CD4-positive, alpha-beta T cell (primary cell): ENCODE results near the gene LRRN4CL. TPM values are rescaled to one million over a fixed set of nuclear protein-coding genes. Genes with fewer than 3 reads are reported as not detected.

Source experiments
- ATAC-seq: fragments of 200-7000 bp; cut with Tn5 transposase; one replicate; pipeline ENCODE4 v1.10.0; 2022; ENCODE audit warnings: mild to moderate bottlenecking; ENCODE audit not compliant: poor library complexity
- CTCF ChIA-PET: fragments of 350-600 bp; sonication (Branson Sonifier 250); formaldehyde crosslinking; loops from one replicate; lab custom pipeline; 2021; ENCODE audit warnings: antibody characterized with exemption, inconsistent platforms; lab: Charles Lee
- POLR2A ChIA-PET: fragments of 350-600 bp; sonication (Branson Sonifier 250); formaldehyde crosslinking; loops from one replicate; lab custom pipeline; 2021; ENCODE audit warnings: antibody characterized with exemption, inconsistent platforms; lab: Charles Lee
- DNase-seq, 14 experiments: peaks; one replicate each; pipeline ENCODE4 v3.0.0-alpha.2; 2013 to 2020; ENCODE audit warnings: mixed read lengths in 2 of 14
- H3K27ac ChIP-seq, 2 donors: one replicate each; pipeline versions ENCODE4 v1.5.1 to v1.7.0; 2013; ENCODE audit warnings: low read length in 2 of 2, low read depth in 1 of 2, mild to moderate bottlenecking in 1 of 2
- H3K27me3 ChIP-seq, 2 experiments: 1 replicate in 1 of 2; 2 replicates in 1 of 2; pipeline versions ENCODE4 v1.6.1 to v1.7.0; 2013; ENCODE audit warnings: low read length in 2 of 2, control low read depth in 1 of 2, mild to moderate bottlenecking in 1 of 2, moderate library complexity in 1 of 2; ENCODE audit not compliant: insufficient read depth in 2 of 2, control insufficient read depth in 1 of 2
- H3K36me3 ChIP-seq: one replicate; pipeline ENCODE4 v1.6.1; 2013; ENCODE audit warnings: low read length, control low read depth; ENCODE audit not compliant: insufficient read depth
- H3K4me1 ChIP-seq: one replicate; pipeline ENCODE4 v1.6.1; 2013; ENCODE audit warnings: low read length, control low read depth; ENCODE audit not compliant: insufficient read depth
- H3K4me3 ChIP-seq: one replicate; pipeline ENCODE4 v1.5.1; 2013; ENCODE audit warnings: mild to moderate bottlenecking, low read length, moderate library complexity
- H3K9me3 ChIP-seq, 2 experiments: 1 replicate in 1 of 2; 2 replicates in 1 of 2; pipeline versions ENCODE4 v1.6.1 to v1.7.0; 2013; ENCODE audit warnings: low read length in 2 of 2, mild to moderate bottlenecking in 2 of 2, control low read depth in 1 of 2, moderate library complexity in 1 of 2; ENCODE audit not compliant: control insufficient read depth in 1 of 2, insufficient read depth in 1 of 2
- H3K27ac Mint-ChIP-seq: one replicate; pipeline ENCODE4 v1.8.0; 2020; ENCODE audit warnings: mixed read lengths
- H3K27me3 Mint-ChIP-seq: one replicate; pipeline ENCODE4 v1.8.0; 2021; ENCODE audit warnings: mixed read lengths
- H3K36me3 Mint-ChIP-seq: one replicate; pipeline ENCODE4 v1.8.0; 2021; ENCODE audit warnings: low read depth, mixed read lengths
- H3K4me1 Mint-ChIP-seq: one replicate; pipeline ENCODE4 v1.8.0; 2021; ENCODE audit warnings: low read depth, mixed read lengths
- H3K4me3 Mint-ChIP-seq: one replicate; pipeline ENCODE4 v1.8.0; 2020; ENCODE audit warnings: mild to moderate bottlenecking, mixed read lengths
- H3K9me3 Mint-ChIP-seq: one replicate; pipeline ENCODE4 v1.8.0; 2020; ENCODE audit warnings: mixed read lengths
- CTCF ChIP-seq: fragments of 200-600 bp; IDR thresholded peaks from one replicate; pipeline ENCODE4 v1.8.0; 2022; ENCODE audit warnings: antibody characterized with exemption, mild to moderate bottlenecking
- intact Hi-C, 2 experiments: fragments of 100-400 bp; cut with DNase I in 1 of 2; cut with micrococcal nuclease in 1 of 2; formaldehyde crosslinking; loops; one replicate each; pipeline versions ENCODE4 v1.15.1 to v1.9.0; 2023 to 2025; cut with DNase I, micrococcal nuclease
- total RNA-seq, 174 experiments: library from RNA in 2 of 174; stranded (reverse) in 2 of 174; gene quantifications; one replicate each; pipeline ENCODE4 v1.2.3 and lab custom pipeline; 2021 to 2026

The LRRN4CL gene
- total RNA-seq, 2 experiments from 2014 or later = not detected

GRCh38 chr11:62715150-62716130 is 26.1 kb upstream of the LRRN4CL start:
- DNase-seq (no peak), ATAC-seq (no peak)
- Histone ChIP-seq H3K27ac (no peak overlapping the region), H3K4me3 (no peak overlapping the region), H3K4me1 (peaks cover 25% of the 10 kb centered on the region), H3K27me3 (no peaks in the 10 kb centered on the region), H3K9me3 (no peaks in the 10 kb centered on the region), H3K36me3 (peaks cover 94% of the 10 kb centered on the region)
- Mint-ChIP-seq H3K4me3 (no peak overlapping the region), H3K9me3 (no peaks in the 10 kb centered on the region), H3K27ac (no peak overlapping the region), H3K36me3 (peaks cover 90% of the 10 kb centered on the region), H3K27me3 (no peaks in the 10 kb centered on the region), H3K4me1 (peaks cover 52% of the 10 kb centered on the region)
- POLR2A ChIA-PET = interaction anchor here (0.8 to 9.9 kb wide), 6 partner anchors 8 to 141 kb away, joined by 3 to 165 read pairs (median 6); partner anchors contain the start of genes BSCL2, C11orf98, CSKMT and GNG3
- no peak for TF ChIP-seq CTCF
- intact Hi-C loops = no loop called here
- CTCF ChIA-PET = interaction anchor here (1.7 kb wide), 1 partner anchor 71 kb away, joined by 4 read pairs; no protein-coding TSS in a partner anchor

DNA sequence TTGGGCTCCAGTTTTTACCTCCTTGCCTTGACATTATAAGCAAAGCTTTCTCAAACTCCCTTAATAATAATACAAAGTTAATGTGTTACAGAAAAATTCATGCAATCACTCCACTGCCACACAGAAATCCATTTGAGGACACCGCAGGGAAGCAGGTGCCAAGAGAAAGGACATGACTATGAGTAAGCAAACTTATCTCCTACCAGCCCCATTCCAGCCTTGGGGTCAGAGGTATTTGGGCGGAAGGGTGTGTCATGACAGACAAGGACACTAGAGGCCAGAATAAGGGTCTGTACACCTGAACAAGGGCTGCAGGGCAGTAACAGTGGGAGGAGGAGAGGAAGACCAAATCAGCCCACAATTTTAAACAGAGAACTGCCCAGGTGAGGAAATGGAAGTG is 24.0 kb upstream of the LRRN4CL start:
- Mint-ChIP-seq H3K4me3 (no peak overlapping the region), H3K9me3 (no peaks in the 10 kb centered on the region), H3K27me3 (no peaks in the 10 kb centered on the region), H3K27ac (peak overlapping the region; percentile 50), H3K36me3 (peaks cover 85% of the 10 kb centered on the region), H3K4me1 (peaks cover 59% of the 10 kb centered on the region)
- Histone ChIP-seq H3K4me3 (no peak overlapping the region), H3K27me3 (no peaks in the 10 kb centered on the region), H3K4me1 (peaks cover 43% of the 10 kb centered on the region), H3K27ac (peak overlapping the region in 1 of 2 donors; percentile 50), H3K36me3 (peaks cover 74% of the 10 kb centered on the region), H3K9me3 (no peaks in the 10 kb centered on the region)
- no peak for TF ChIP-seq CTCF
- intact Hi-C loops = loop anchor here in 1 of 2 experiments (1.0 kb wide), 1 partner anchor 11 kb away; no protein-coding TSS in a partner anchor
- ChIA-PET POLR2A (interaction anchor here (1.3 to 9.9 kb wide), 2 partner anchors 15 to 61 kb away, joined by 3 to 165 read pairs; partner anchors contain the start of genes HNRNPUL2, INTS5 and TTC9C), CTCF (no interaction called here)
- no peak for DNase-seq
- ATAC-seq = no peak

DNA sequence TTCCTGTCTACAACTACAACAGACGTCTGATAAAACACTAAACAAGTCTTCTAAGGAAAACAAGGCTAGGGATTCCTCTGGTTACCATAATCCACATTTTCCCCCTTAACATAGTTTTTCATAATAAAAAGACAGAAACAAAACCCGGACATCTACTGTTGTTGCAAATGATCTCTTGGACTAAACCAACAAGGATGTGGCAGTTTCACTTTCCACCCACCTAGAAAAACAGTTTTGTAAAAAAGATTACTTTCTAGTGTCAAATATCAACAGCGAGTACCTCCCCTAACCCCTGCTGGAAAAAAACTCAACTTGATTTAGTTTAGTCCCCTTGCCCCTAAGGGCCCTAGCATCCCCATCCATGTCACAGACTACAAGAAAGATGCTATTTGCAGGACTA is 23.5 kb upstream of the LRRN4CL start:
- Mint-ChIP-seq H3K9me3 (no peaks in the 10 kb centered on the region), H3K4me1 (peaks cover 56% of the 10 kb centered on the region), H3K4me3 (peak overlapping the region; percentile 34), H3K27ac (peak overlapping the region; percentile 50), H3K36me3 (peaks cover 80% of the 10 kb centered on the region), H3K27me3 (no peaks in the 10 kb centered on the region)
- no peaks in the 10 kb centered on the region for H3K9me3 ChIP-seq
- CTCF ChIA-PET = no interaction called here
- H3K27ac ChIP-seq = peak overlapping the region in 1 of 2 donors; percentile 50
- H3K4me1 ChIP-seq = peaks cover 47% of the 10 kb centered on the region
- no peak for TF ChIP-seq CTCF
- intact Hi-C loops = loop anchor here in 1 of 2 experiments (1.0 kb wide), 1 partner anchor 11 kb away; no protein-coding TSS in a partner anchor
- POLR2A ChIA-PET = interaction anchor here (1.3 to 9.9 kb wide), 2 partner anchors 15 to 60 kb away, joined by 3 to 165 read pairs; partner anchors contain the start of genes HNRNPUL2, INTS5 and TTC9C
- no peaks in the 10 kb centered on the region for H3K27me3 ChIP-seq
- DNase-seq = peak in 1 of 14 experiments; percentile 22
- no peak overlapping the region for H3K4me3 ChIP-seq
- peaks cover 69% of the 10 kb centered on the region for H3K36me3 ChIP-seq
- no peak for ATAC-seq
